Inflammatory macrophage (primary cell): ENCODE measurements around the gene TEX53.

Source experiments
- DNase-seq, 2 donors: peaks; one replicate each; pipeline ENCODE4 v3.0.0-alpha.2; 2020 to 2022
- total RNA-seq, 18 experiments: gene quantifications; one replicate each; lab custom pipeline; 2026; ENCODE audit warnings: mixed read lengths in 6 of 18, inconsistent platforms in 2 of 18; lab: John Stamatoyannopoulos, UW

TEX53 gene
- total RNA-seq: 0 to 0.03 (median 0) reads per million in 18 experiments

DNA sequence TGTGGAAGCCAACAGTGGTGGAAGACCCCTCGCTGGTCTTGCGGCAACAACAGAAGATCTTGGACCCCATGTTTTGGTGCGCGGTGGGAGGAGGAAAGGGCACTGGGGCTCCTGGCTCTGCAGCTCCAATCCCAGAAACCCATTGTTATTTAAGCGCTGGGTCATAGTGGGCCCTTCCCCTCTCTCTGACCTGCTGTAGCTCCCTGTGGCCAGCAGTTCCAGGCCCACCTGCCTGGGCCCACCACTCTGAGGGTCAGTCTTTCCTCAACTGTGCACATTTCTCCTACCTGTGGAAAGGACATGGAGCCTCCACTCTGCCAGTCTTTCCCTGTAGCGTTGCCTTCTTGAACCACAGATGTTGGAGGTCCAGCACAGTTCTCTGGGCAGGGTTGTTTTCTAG, at the start of gene TEX53:
Gene TEX53, minus strand, starts transcription at position 101 of the 400 bp plus-strand sequence. Its CDS starts 31 bp downstream, at position 70.
- no peak for DNase-seq

DNA sequence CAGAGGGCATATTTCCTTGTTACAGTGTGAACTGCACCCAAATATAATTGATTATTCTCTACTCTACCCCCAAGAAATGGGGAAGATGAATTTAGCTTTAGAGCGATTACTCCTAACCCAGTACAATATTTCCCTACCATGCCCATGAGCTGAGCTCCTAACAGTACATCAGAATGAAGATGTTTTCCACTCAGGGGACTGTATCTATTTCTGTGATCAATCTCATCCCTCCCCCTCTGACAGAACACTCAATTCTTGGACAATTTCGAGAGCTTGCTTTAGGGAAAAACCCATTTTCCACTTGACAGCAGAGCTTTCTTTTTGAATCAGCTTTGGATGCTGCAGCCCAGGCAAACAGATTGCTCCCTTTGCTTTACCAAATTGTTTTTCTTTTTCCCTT, 49.1 kb upstream of the TEX53 start:
- no peak for DNase-seq

DNA sequence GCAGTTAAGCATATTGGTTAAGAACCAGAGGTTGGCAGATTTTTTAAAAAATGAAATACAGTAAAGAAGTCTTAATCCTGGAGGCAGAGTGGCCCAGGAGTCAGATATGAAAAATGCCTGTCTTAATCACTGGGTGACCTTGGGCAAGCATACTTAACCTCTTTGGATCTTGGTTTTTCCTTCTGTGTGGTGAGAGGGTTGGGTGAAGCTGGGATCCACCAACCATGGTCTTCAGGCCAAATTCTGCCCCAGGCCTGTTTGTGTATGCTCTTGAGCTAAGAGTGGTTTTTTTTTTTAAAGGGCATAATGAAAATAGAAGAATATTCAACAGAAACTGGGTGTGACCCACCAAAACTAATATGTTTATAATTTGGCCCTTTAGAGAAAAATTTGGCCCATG, 44.4 kb upstream of the TEX53 start:
- no peak for DNase-seq

DNA sequence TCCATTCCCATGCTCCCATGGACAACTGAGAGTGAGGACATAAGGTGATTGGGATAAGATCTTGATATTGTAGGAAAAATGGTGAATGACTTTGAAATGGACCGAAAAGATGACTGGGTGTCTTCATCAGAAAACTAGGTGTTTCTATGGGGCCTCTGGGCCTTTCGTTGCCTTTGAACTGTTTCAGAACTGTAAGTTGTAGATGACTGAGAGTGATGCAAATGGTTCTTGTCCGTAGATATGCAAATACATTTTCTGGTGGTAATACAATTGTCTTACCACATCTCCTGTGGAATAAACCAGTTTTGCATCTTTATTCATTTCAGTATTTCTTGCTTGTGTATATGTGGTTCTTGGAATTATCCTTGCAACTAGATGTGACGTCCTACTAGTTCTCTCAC, 40.3 kb upstream of the TEX53 start:
- no peak for DNase-seq

DNA sequence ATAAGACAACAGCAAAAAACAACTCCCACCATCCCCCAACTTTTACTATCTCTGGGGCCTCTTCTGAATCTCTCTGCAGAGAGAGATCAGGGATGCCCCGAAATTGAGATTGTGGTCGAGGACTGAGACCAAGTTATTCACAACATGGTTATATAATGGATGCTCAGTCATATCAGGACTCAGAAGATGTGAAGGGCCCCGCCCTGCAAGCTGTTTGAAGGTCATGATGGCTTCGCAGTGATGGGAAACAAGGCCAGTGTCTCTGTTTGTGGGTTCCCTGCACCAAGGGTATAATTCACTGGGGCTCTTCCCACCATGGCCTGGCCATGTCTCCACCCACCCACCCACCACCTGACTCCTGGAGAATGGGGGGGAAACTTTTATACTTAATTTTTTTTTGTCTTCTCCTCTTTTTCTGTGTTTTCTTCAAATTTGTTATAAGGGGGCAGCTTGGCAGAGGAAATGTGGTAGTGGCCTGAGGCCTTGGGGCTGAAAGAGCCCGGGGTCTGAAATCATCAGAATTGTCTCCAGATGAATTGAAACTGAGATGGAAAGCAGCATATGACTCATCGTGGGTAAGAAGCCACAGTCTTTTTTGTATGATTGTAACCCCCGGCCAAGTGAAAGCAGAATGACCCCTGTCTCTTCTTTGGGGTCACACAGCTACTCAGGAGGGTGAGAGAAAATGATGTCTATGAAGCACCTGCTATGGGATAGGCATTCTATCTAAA, 39.4 kb upstream of the TEX53 start:
- DNase-seq: no peak

DNA sequence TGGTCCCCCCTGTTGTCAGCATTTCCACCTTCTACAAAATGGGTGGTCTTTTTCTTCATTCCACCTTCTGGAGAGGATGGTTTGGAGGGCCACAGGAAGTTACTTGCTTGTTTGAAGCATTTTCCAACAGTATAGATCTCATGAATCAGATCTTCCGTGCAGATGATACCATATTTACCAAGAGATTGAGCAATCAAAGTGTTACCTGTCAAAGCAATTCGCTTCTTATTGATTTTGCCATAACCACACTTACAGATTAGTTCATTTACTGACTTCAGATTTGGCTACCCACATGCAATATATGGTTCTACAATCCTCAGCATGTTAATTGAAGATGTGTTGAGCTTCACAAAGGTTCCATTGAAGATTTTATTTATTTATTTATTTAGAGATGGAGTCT, 38.3 kb upstream of the TEX53 start:
- DNase-seq: no peak

DNA sequence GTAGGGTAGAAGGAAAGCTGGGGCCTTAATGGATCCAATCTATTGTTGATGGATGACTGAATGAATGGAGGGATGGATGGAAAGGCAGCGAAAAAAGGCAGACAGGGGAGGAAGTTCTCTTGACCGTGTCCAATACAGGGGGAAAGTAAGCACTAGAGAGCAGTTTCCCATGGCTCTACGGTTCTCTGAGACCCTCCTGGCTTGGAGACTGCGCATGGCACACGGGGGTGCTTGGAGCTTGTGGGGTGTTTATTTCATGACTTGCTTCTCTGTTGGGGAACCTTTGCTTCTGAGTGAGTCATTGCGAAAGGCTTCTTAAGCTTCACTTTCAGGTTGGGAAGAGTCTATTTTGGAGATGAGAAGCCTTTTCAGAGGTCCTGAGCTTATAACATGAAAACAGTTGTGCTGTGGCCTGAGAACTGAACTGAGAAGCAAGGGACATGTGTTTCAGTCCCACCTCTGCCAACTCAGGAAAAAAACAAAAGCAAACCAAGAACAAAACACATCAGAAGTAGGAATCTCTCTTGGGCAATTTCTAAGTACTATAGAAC, 37.2 kb upstream of the TEX53 start:
- no peak for DNase-seq

DNA sequence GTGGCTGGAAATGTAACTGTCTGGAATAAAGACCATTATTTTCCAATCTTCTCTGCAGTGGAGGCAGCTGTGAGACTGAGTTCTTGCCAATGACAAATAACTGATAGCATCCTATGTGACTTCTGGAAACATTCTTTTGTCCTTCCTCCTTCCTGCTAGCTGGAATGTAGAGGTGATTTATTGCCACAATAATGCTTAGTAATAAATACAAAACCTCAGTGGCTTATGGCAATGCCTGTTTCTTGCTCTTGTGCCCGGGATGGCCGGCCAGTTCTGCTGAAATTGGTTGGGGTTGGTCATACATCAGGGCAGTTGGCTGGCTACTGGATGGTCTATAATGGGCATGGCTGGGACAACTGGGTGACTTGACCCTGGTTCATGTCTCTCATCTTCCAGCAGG, 36.5 kb upstream of the TEX53 start:
- no peak for DNase-seq

DNA sequence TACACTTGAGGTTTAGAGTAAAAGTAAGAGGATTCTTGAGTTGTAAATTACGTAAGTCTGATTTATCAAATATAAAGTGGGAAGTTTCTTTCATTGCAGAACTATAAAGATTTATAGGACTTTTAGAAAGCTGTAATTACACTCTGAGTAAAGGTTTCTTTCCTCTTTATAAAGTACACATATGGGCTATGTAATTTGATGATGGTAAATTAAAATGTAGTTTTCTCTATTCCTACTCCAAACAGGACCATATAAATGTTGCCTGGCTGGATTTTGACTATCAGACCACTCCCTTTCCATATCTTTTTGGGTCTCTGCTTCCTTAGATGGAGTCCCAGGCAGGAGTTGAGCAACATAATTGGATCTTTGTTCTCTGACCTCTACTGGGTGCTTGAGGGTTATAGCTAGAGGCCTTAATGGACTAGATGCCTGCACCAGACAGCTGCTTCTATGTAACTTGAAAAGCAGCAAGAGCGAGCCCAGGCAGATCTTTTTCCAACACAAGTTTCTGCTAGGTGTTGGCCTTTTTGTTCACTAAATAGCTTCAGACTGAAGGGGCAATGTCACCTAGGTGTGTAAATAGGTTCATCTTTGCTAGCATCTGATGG, 35.7 kb upstream of the TEX53 start:
- no peak for DNase-seq

DNA sequence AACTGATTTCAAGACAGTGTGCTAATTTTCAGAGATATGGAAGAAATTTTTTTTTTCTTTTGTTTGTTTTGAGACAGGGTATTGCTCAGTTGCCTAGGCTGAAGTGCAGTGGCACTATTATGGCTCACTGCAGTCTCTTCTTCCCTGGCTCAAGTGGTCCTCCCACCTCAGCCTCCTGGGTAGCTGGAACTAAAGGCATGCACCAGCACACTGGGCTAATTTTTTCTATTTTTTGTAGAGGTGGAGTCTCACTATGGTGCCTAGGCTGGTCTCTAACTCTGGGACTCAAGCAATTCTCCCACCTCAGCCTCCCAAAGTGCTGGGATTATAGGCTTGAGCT, 34.3 kb upstream of the TEX53 start:
- no peak for DNase-seq

DNA sequence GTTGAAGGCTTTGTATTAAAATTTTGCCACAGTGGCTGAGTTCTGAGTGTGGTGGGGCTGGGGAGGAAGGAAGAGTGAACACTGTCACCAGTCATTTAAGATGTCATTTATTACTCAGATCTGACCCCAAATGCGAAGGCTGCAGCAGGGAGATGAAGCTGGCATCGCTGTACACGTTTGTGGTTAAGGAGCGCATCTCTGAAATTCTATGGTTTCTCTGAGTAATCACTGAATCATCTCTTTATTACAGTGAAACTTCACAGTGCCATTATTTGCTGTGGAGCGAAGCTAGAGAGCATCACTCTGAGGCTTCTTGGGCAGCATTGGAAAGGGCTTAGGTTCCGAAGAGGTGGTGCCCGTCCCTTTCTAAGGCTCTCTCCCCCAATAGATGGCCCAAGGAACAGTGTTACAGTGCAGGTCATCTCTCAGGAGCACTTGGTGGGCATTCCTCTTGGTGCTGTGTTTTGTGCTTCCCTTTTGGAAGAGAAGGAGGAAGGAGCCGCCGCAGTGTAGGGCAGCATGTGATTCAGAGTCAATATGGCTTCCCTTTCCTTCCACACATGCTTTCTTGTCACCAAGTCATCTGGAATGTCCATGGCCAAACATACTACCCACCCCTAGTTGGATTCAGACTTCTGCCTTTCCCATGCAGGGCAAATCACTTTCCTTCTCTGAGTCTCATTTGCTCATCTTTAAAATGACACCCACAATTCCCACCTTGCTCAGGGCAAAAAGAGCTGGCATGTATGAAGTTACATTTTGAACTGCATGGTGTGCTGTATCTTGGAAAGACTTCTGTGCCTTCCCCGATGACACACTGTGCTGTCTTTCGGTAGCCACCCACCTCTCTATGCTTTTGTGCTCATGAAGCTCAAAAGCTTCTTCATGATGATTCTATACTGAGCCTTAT, 33.7 kb upstream of the TEX53 start:
- DNase-seq: peak; percentile 31 to 55

DNA sequence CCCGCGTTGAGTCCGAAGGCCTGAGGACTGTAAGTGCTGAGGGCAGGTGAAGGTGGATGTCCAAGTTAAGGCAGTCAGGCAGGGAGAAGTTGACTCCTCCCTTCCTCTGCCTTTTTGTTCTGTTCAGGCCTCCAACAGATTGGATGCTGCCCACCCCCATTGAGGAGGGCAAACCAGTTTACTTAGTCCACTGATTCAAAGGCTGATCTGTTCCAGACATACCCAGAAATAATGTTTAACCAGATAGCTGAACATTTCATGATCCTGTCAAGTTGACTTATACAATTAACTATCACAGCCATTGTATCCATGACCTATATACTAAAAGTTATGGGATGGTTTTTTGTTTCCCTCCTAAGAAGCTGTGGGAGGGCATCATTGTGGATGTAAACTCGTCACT, 32.7 kb upstream of the TEX53 start:
- no peak for DNase-seq

DNA sequence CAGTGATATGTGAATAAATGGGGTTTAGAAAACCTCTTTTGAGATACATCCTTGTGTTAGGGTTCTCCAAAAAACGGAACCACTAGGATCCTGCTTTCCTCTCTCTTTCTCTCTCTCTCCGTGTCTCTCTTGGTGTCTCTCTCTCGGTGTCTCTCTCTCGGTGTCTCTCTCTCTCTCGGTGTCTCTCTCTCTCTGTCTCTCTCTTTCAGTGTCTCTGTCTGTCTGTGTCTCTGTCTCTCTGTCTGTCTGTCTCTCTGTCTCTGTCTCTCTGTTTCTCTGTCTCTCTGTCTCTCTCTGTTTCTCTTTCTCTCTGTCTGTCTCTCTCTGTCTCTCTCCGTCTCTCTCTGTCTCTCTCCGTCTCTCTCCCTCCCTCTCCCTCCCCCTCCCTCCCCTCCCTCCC, 32.2 kb upstream of the TEX53 start:
- no peak for DNase-seq

DNA sequence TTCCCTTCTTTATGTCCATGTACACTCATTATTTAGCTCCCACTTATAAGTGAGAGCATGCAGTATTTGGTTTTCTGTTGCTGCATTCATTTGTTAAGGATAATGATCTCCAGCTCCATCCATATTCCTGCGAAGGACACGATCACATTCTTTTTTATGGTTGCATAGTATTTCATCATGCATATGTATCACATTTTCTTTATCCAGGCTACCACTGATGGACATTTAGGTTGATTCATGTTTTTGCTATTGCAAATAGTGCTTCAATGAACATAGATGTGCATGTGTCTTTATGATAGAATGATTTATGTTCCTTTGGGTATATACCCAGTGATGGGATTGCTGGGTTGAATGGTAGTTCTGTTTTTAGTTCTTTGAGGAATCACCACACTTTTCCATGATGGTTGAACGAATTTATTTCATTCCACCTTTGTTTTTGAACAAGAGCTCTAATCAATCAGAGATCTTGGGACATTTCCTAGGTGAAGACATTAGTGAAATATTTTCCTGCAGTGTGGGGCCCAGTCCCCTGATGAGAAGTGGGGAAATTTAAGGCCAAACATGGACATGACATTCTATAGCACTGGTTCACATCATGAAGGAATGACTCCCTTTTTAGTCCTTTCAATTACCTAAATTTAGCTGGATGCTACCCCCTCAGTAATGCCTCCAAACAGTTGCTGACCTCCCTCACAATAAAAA, 31.5 kb upstream of the TEX53 start:
- no peak for DNase-seq

DNA sequence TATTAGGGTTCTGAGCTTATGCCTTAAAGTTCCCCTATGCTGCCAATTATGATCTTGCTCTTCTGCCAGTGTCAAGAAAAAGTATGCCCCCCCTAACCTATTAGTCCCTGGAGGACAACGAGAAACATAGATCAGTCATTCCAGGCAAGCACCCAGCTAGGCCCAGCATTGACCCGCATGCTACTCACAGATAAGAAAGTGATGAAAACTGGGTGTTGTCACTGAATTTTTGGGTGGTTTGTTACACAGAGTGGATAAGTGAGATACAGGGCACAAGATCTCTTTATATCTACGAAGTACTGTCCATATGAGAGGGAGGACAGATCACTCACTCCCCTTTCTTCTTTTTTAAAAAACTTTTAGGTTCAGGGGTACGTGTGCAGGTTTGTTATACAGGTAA, 30.8 kb upstream of the TEX53 start:
- DNase-seq: no peak

DNA sequence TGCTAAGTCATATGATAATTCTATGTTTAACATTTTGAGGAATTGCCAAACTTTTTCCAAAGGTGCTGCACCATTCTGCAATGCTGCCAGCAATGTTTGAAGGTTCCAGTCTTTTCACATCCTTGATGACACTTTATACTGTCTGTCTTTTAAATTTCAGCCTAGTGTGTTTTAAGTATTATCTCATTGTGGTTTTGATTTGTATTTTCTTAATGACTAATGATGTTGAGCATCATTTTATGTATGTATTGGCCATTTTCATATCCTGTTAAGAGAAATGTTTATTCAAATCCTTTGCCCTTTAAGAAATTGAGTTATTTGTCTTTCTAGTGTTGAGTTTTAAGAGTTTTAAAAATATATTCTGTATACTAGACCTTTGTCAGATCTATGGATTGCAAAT, 29.4 kb upstream of the TEX53 start:
- no peak for DNase-seq

DNA sequence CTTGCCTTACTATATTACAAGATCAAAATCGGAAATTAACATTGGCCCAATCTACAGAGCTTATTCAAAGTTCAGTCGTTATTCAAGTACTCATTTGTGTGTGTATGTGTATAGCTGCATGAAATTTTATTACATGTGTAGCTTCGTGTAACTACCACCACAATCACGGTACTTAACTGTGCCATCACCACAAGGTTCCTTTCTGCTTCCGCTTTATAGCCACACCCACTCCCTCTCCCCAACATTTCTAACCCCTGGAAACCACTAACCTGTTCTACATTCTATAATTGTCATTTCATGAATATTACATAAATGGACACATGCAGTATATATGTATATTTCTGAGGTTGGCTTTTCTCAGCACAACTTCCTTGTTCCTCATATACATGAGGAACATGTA, 28.3 kb upstream of the TEX53 start:
- DNase-seq: no peak

DNA sequence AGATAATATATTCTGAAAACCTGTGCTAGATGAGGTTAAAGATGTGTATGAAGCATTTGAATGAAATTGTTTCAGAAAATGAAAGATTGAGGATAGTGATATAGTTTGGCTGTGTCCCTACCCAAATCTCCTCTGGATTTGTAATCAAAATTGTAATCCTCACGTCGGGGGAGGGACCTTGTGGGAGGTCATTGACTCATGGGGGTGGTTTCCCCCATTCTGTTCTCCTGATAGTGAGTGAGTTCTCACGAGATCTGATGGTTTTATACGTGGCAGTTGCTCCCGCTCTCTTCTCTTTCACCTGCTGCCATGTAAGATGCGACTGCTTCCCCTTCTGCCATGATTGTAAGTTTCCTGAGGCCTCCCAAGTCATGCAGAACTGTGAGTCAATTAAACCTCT, 26.4 kb upstream of the TEX53 start:
- DNase-seq: no peak

DNA sequence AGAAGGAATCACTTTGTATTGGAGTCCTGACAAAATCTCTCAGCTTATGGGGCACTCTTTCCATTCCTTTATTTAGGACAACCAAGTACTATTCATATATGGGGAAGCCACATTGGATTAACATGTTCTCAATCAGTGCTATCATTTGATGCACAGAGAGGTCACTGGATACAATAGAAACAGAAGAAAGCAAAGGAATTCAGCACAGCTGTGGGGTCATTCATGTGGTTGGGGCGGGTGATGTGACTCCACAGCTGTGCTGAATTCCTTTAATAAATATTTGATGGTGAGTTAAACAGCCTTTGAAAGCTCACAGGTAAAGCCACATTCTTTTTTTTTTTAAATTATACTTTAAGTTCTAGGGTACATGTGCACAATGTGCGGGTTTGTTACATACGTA, 25.2 kb upstream of the TEX53 start:
- no peak for DNase-seq

DNA sequence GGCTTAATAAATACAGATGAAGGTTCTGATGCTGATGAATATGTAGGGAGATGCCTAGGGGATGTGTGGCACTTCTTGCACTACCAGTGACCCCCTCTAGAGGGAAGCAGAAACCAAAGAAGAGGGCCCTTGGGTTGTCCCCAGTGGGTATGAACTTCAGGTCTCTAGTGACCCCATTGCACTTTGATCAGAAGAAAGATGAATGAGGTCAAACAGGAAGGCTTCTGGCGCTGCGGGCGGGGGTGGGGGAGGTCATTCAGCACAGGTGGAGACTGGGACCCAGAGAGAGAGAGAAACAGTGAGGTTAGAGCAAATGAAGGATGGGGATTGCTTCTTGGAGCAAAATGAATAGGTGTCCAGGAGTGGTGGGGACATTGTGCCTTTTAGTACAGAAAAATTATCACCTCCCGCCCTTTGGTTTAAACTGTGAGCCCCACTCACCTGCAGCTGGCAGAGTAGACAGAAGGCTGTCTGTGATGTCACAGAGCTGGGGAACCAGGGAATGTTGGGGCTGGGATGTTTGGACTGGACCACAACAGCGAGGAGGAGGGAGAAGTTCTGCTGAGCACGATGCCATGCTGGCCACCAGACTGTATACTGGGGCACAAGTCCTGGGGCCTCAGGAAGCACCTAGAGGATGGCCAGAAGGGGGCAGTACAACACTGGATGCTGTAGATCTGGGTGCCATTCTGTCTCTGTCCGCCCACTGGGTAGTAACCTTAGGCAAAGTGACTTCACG, 24.2 kb upstream of the TEX53 start, which contains the start of gene TEX48:
Gene TEX48, minus strand, starts transcription at position 599 of the 739 bp plus-strand sequence. CDS start 10,469 bp downstream, outside the sequence.
- peak; percentile 84 to 90 for DNase-seq

DNA sequence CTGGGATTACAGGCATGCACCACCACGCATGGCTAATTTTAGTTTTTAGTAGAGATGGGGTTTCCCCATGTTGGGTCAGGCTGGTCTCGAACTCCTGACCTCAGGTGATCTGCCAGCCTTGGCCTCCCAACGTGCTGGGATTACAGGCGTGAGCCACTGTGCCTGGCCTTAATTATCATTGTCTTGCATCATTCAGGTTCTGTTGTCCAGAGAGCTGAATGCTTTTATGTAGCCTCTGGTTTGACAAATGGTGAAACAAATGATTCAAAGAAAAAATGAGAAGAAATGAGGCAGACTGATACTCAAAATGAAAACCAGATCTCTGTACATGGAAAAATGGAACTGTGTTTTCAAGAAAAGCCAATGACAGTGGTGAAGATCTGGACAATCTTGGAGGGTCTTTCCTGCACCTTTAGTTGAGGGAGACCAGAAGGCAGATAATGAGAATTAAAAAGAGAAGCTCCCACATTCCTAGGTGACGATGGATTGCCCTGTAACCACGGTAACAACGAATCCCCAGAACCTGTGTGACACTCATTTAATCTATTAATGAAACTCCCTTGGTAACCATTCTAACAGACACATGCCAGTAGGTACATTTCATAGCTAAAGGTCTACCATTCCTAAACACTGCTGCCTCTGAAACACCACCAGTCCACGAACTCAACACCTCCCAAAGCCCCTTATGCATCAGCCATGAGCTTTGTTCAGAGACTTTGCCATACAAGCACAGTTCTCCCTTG, 22.8 kb upstream of the TEX53 start:
- DNase-seq: no peak
